MM.1S (cell line): ENCODE data around the gene ZC3H8.

Source experiments
- DNase-seq: peaks from one replicate; pipeline ENCODE4 v3.0.0-alpha.2; 2015
- H2AFZ ChIP-seq: fragments of 300-600 bp; sonication (generic); 2 replicates; pipeline ENCODE4 v1.6.0; 2016; ENCODE audit warnings: antibody characterized with exemption, low read length
- H3F3A ChIP-seq: fragments of 300-600 bp; sonication (generic); 2 replicates; pipeline ENCODE4 v1.6.1; 2016; ENCODE audit warnings: mild to moderate bottlenecking, antibody characterized with exemption, low read length, moderate library complexity, mixed read lengths; ENCODE audit not compliant: insufficient read depth
- H3K27ac ChIP-seq: fragments of 300-600 bp; sonication (generic); 2 replicates; pipeline ENCODE4 v1.5.1; 2016; ENCODE audit warnings: mild to moderate bottlenecking, low read length
- H3K27me3 ChIP-seq: fragments of 300-600 bp; sonication (generic); replicated peaks from 2 replicates; pipeline ENCODE4 v1.6.0; 2016; ENCODE audit warnings: low read length; ENCODE audit not compliant: insufficient read depth
- H3K36me3 ChIP-seq: fragments of 300-600 bp; sonication (generic); replicated peaks from 2 replicates; pipeline ENCODE4 v1.6.1; 2016; ENCODE audit warnings: mild to moderate bottlenecking, low read length, mixed read lengths; ENCODE audit not compliant: insufficient read depth
- H3K4me1 ChIP-seq: fragments of 300-600 bp; sonication (generic); 2 replicates; pipeline ENCODE4 v1.6.1; 2016; ENCODE audit warnings: low read length, mixed read lengths
- H3K4me2 ChIP-seq: fragments of 300-600 bp; sonication (generic); 2 replicates; pipeline ENCODE4 v1.6.0; 2016; ENCODE audit warnings: low read depth, low read length
- H3K4me3 ChIP-seq: fragments of 300-600 bp; sonication (generic); 2 replicates; pipeline ENCODE4 v1.5.1; 2016; ENCODE audit warnings: low read length, mixed read lengths
- H3K79me2 ChIP-seq: fragments of 300-600 bp; sonication (generic); 2 replicates; pipeline ENCODE4 v1.6.1; 2016; ENCODE audit warnings: mixed run types, low read length, mixed read lengths
- H3K9ac ChIP-seq: fragments of 300-600 bp; sonication (generic); 2 replicates; pipeline ENCODE4 v1.6.1; 2016; ENCODE audit warnings: low read length, mixed read lengths
- H3K9me2 ChIP-seq: fragments of 300-600 bp; sonication (generic); replicated peaks from 2 replicates; pipeline ENCODE4 v1.6.1; 2016; ENCODE audit warnings: mild to moderate bottlenecking, low read length, mixed read lengths; ENCODE audit not compliant: insufficient read depth
- H3K9me3 ChIP-seq: fragments of 300-600 bp; sonication (generic); replicated peaks from 2 replicates; pipeline ENCODE4 v1.6.1; 2016; ENCODE audit warnings: mild to moderate bottlenecking, low read length, mixed read lengths; ENCODE audit not compliant: insufficient read depth
- H4K20me1 ChIP-seq: fragments of 300-600 bp; sonication (generic); 2 replicates; pipeline ENCODE4 v1.6.1; 2016; ENCODE audit warnings: mild to moderate bottlenecking, low read length, moderate library complexity, mixed read lengths; ENCODE audit not compliant: insufficient read depth
- CTCF ChIP-seq: fragments of 300-600 bp; sonication (generic); IDR thresholded peaks from 2 replicates; pipeline ENCODE4 v1.5.1; 2016; ENCODE audit warnings: antibody characterized with exemption, low read length, mixed read lengths
- EZH2 ChIP-seq: fragments of 300-600 bp; sonication (generic); optimal IDR thresholded peaks from 2 replicates; pipeline ENCODE3; 2017; ENCODE audit warnings: low read depth, mild to moderate bottlenecking, antibody characterized with exemption, low read length, mixed read lengths
- EZH2phosphoT487 ChIP-seq: fragments of 300-600 bp; sonication (generic); IDR thresholded peaks from 2 replicates; pipeline ENCODE4 v1.6.1; 2018; ENCODE audit warnings: antibody characterized with exemption, low read length

ZC3H8 gene

GRCh38 chr2:112254466-112255240, at the start of gene ZC3H8:
ZC3H8 (minus strand) TSS chr2:112255042; CDS start chr2:112254981, 61 bp downstream.
- Histone ChIP-seq H3F3A (0 out of 2 replicates have a peak, but pooled peaks cover 3% of the 10 kb centered on the region), H3K27ac (peak within 1 kb of the TSS; percentile 66), H3K36me3 (no peaks in the 10 kb centered on the region), H3K4me3 (peak within 1 kb of the TSS; percentile 80), H3K9me3 (no peaks in the 10 kb centered on the region), H3K4me2 (peak within 1 kb of the TSS; percentile 88), H2AFZ (peak within 1 kb of the TSS; percentile 77), H3K4me1 (peaks cover 10% of the 10 kb centered on the region; the same call in 1 of the 2 replicates), H3K9ac (peak within 1 kb of the TSS; percentile 74), H3K9me2 (no peaks in the 10 kb centered on the region), H3K79me2 (peaks cover 35% of the 10 kb centered on the region), H3K27me3 (no peaks in the 10 kb centered on the region), H4K20me1 (no peaks in the 10 kb centered on the region)
- TF ChIP-seq EZH2phosphoT487 (no peak), CTCF (peak; percentile 20)
- DNase-seq = peak; percentile 95

DNA sequence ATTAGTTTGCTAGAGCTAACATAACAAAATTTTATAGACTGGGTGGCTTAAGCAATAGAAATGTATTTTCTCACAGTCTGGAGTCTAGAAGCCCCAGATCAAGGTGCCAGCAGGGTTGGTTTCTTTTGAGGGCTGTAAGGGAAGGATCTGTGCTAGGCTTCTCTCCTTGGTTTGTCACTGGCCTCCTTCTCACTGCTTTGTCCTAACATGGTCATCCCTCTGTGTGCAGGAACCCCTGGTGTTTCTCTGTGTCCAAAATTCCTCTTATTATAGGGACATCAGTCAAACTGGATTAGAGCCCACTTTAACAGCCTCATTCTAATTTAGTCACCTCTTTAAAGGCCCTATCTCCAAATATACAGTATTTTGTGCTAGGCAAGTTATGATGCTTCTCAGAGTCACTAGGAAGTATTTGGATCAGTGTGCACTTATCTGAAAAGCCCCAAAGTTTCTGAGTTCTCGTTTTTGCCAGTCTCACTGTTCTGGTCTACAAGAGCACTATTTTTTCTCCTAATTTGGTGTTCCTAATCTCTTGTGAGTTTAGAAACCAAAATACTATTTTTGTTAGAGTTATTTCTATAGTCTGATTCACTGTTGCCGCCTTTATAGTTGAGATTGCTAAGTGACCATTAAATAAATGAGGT, 49.6 kb upstream of the ZC3H8 start:
- Histone ChIP-seq H2AFZ (no peak overlapping the region), H3K4me2 (peak overlapping the region; percentile 2; the same call in 1 of the 2 replicates), H3K4me1 (peaks cover 7% of the 10 kb centered on the region; the same call in 1 of the 2 replicates), H3F3A (no peaks in the 10 kb centered on the region; the same call in 1 of the 2 replicates), H3K36me3 (no peaks in the 10 kb centered on the region), H4K20me1 (no peaks in the 10 kb centered on the region), H3K9me3 (no peaks in the 10 kb centered on the region), H3K27ac (peak overlapping the region; percentile 51; the same call in 1 of the 2 replicates), H3K79me2 (no peaks in the 10 kb centered on the region), H3K9me2 (no peaks in the 10 kb centered on the region), H3K27me3 (no peaks in the 10 kb centered on the region), H3K4me3 (no peak overlapping the region), H3K9ac (no peak overlapping the region)
- TF ChIP-seq EZH2phosphoT487 (no peak), EZH2 (no peak), CTCF (no peak)
- no peak for DNase-seq

DNA sequence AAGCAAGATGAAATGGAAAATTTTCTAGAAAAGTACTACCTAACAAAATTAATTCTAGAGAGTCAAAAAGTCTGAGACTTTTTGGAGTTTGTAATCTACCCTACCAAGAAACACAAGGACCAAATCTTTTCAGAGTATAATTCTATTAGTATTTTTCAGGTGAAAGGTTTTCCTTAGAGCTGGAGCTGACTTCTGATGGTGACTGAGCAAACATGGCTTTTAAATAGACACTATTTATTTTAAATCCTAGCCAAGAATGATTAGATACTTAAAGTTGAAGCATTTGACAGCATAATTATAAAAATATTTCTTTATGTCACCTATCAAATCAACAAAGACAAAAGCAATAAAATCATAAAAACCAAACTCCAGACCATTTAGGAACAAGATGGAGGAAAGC, 47.1 kb upstream of the ZC3H8 start:
- no peak for TF ChIP-seq EZH2
- no peak for TF ChIP-seq CTCF
- TF ChIP-seq EZH2phosphoT487 = no peak
- no peaks in the 10 kb centered on the region for H3K9me2 ChIP-seq

More for the DNA sequence above, 47.1 kb upstream of the ZC3H8 start:
- H3K9ac ChIP-seq = no peak overlapping the region
- H3K27me3 ChIP-seq = no peaks in the 10 kb centered on the region
- H3K27ac ChIP-seq = no peak overlapping the region
- H3K4me1 ChIP-seq = peaks cover 7% of the 10 kb centered on the region; the same call in 1 of the 2 replicates
- H3F3A ChIP-seq = no peaks in the 10 kb centered on the region; the same call in 1 of the 2 replicates
- H3K36me3 ChIP-seq = no peaks in the 10 kb centered on the region
- no peaks in the 10 kb centered on the region for H3K79me2 ChIP-seq
- H3K9me3 ChIP-seq = no peaks in the 10 kb centered on the region
- no peak overlapping the region for H3K4me3 ChIP-seq
- no peak overlapping the region for H2AFZ ChIP-seq
- DNase-seq = no peak
- no peak overlapping the region for H3K4me2 ChIP-seq
- no peaks in the 10 kb centered on the region for H4K20me1 ChIP-seq
